Prostate gland (tissue), 2 donors: ENCODE results near the gene GRIN3B. TPM values are rescaled to one million over a fixed set of nuclear protein-coding genes. Genes with fewer than 3 reads are reported as not detected.

Source experiments
- DNase-seq: peaks from one replicate; pipeline ENCODE4 v3.0.0-alpha.2; 2019; ENCODE audit warnings: low spot score
- H3K27ac ChIP-seq, 2 donors: fragments of 200-600 bp; sonication (generic); 2 replicates each; pipeline ENCODE4 v1.5.1; 2017 to 2019
- H3K27me3 ChIP-seq: fragments of 200-600 bp; sonication (generic); replicated peaks from 2 replicates; pipeline ENCODE4 v1.5.1; 2019; ENCODE audit not compliant: insufficient read depth
- H3K36me3 ChIP-seq, 2 donors: fragments of 200-600 bp; sonication (generic); 1 replicate in 1 of 2; 2 replicates in 1 of 2; pipeline versions ENCODE4 v1.5.1 to v1.8.1; 2017 to 2019
- H3K4me1 ChIP-seq: fragments of 200-600 bp; sonication (generic); replicated peaks from 2 replicates; pipeline ENCODE4 v1.5.1; 2019
- H3K4me3 ChIP-seq, 2 donors: fragments of 200-600 bp; sonication (generic); 2 replicates each; pipeline ENCODE4 v1.5.1; 2017 to 2019
- H3K9me3 ChIP-seq: fragments of 200-600 bp; sonication (generic); 2 replicates; pipeline ENCODE4 v1.5.1; 2017
- CTCF ChIP-seq, 4 experiments: fragments of 200-600 bp in 2 of 4; fragments of 450-650 bp in 2 of 4; sonication (generic) in 2 of 4; IDR thresholded peaks; 1 replicate in 3 of 4; 2 replicates in 1 of 4; pipeline ENCODE4 v1.5.1; 2016 to 2019; ENCODE audit warnings: antibody characterized with exemption in 4 of 4, mild to moderate bottlenecking in 2 of 4, moderate library complexity in 2 of 4
- POLR2A ChIP-seq: fragments of 450-650 bp; IDR thresholded peaks from one replicate; pipeline ENCODE4 v1.6.1; 2016; ENCODE audit warnings: antibody characterized with exemption, mild to moderate bottlenecking
- POLR2AphosphoS5 ChIP-seq: sonication (generic); formaldehyde crosslinking; IDR thresholded peaks from one replicate; pipeline ENCODE4 v1.6.1; 2017; ENCODE audit warnings: antibody characterized with exemption
- WGBS: methylation state at CpG from one replicate; pipeline ENCODE4 v1.1.5; 2018; 5-methylcytosine and 5-hydroxymethylcytosine counted together
- intact Hi-C: fragments of 100-400 bp; cut with DNase I; formaldehyde crosslinking; loops from one replicate; pipeline ENCODE4 v1.14.2; 2022
- total RNA-seq, 2 donors: library from RNA; depleted of rRNA; stranded (reverse); fragments of >200 nt; gene quantifications; one replicate each; pipeline ENCODE4 v1.1.0, GENCODE V29; 2016

GRIN3B gene
- total RNA-seq, 2 donors from 2014 or later = 0.34 TPM; not detected in 1

- Histone ChIP-seq H3K4me1 (peaks cover 3% of the 10 kb centered on the region), H3K27ac (peak within 1 kb of the TSS in 1 of 2 donors; percentile 6)
- under 1% methylated on average over 50 of the region's 56 CpGs for WGBS
Observed at GRCh38 chr19:1039646-1040475, 39.6 kb downstream of the GRIN3B start, which contains the start of gene ABCA7. Gene ABCA7 (plus strand): TSS chr19:1040107. CDS start chr19:1041362, 1,255 bp downstream.

GRCh38 chr19:1040476-1041271, 40.5 kb downstream of the GRIN3B start:
- H3K27ac ChIP-seq = peak overlapping the region in 1 of 2 donors; percentile 6
- DNase-seq = peak; percentile 91

More at GRCh38 chr19:1039646-1040475, 39.6 kb downstream of the GRIN3B start, which contains the start of gene ABCA7:
- Histone ChIP-seq H3K36me3 (no peaks in the 10 kb centered on the region), H3K4me3 (peak within 1 kb of the TSS; percentile 28 to 43), H3K9me3 (no peaks in the 10 kb centered on the region), H3K27me3 (no peaks in the 10 kb centered on the region)
- TF ChIP-seq CTCF (IDR thresholded peaks at IDR 0.05) (peak in 2 of 4 experiments; percentile 34 to 41), POLR2A (peak; percentile 76), POLR2AphosphoS5 (peak; percentile 99)
- intact Hi-C loops = loop anchor here (10.0 kb wide), 1 partner anchor 205 kb away; the partner anchor contains the start of genes ATP5F1D and MIDN
- DNase-seq = peak; percentile 98

GRCh38 chr19:1041272-1041834, 41.1 kb downstream of the GRIN3B start:
- Histone ChIP-seq H3K36me3 (no peaks in the 10 kb centered on the region), H3K4me1 (peaks cover 3% of the 10 kb centered on the region), H3K27me3 (no peaks in the 10 kb centered on the region), H3K9me3 (no peaks in the 10 kb centered on the region), H3K4me3 (peak overlapping the region; percentile 28 to 43), H3K27ac (no peak overlapping the region)
- WGBS = 42% methylated on average over 26 of the region's 26 CpGs
- TF ChIP-seq POLR2AphosphoS5 (no peak), CTCF (IDR thresholded peaks at IDR 0.05) (no peak), POLR2A (no peak)
- intact Hi-C loops = no loop called here
- no peak for DNase-seq

More at GRCh38 chr19:1040476-1041271, 40.5 kb downstream of the GRIN3B start:
- H3K27me3 ChIP-seq = no peaks in the 10 kb centered on the region
- TF ChIP-seq POLR2A = no peak
- TF ChIP-seq POLR2AphosphoS5 = peak; percentile 81
- no peak for TF ChIP-seq CTCF (IDR thresholded peaks at IDR 0.05)
- peak overlapping the region; percentile 28 to 43 for H3K4me3 ChIP-seq
- H3K36me3 ChIP-seq = no peaks in the 10 kb centered on the region
- intact Hi-C loops = no loop called here
- WGBS = 4% methylated on average over 27 of the region's 27 CpGs
- H3K4me1 ChIP-seq = peaks cover 3% of the 10 kb centered on the region
- H3K9me3 ChIP-seq = no peaks in the 10 kb centered on the region

GRCh38 chr19:1041835-1042685, 41.8 kb downstream of the GRIN3B start:
- H3K4me3 ChIP-seq = no peak overlapping the region
- DNase-seq = no peak
- no peak for TF ChIP-seq POLR2A
- TF ChIP-seq POLR2AphosphoS5 = no peak
- TF ChIP-seq CTCF (IDR thresholded peaks at IDR 0.05) = no peak
- H3K9me3 ChIP-seq = no peaks in the 10 kb centered on the region
- peaks cover 3% of the 10 kb centered on the region for H3K4me1 ChIP-seq
- H3K27me3 ChIP-seq = no peaks in the 10 kb centered on the region
- intact Hi-C loops = no loop called here
- H3K36me3 ChIP-seq = no peaks in the 10 kb centered on the region
- 84% methylated on average over 25 of the region's 43 CpGs for WGBS
- H3K27ac ChIP-seq = no peak overlapping the region
